Measurements from ENCODE around the gene AGBL3. TPM values are rescaled to one million over a fixed set of nuclear protein-coding genes. Genes with fewer than 3 reads are reported as not detected.

AGBL3 gene
- total RNA-seq, 1 experiment from 2014 or later, result 2.1 TPM

Other genes starting within 250 kb of the AGBL3 start
- 120 to 147 TPM (median 127 TPM) in 3 replicates for gene CALD1, start 206.9 kb upstream of the AGBL3 start, total RNA-seq (2021)
- 0.11 to 0.14 TPM in 2 of 3 replicates, not detected in the other for gene TMEM140, start 161.6 kb downstream of the AGBL3 start, total RNA-seq (2021)
- gene CYREN, start 184.2 kb downstream of the AGBL3 start, total RNA-seq (2021), result 37.9 to 43.0 TPM (median 41.4 TPM) in 3 replicates
- 8.8 to 12.0 TPM (median 10.2 TPM) in 3 replicates for gene WDR91, start 225.0 kb downstream of the AGBL3 start, total RNA-seq (2021)
- not detected in 3 replicates for gene STRA8, start 247.3 kb downstream of the AGBL3 start, total RNA-seq (2021)

Measured in WTC11 (cell line).